HG03097 (cell line): Measurements from ENCODE around the gene DNAJC3.
"Not testable (repeated sequence)": the region's sequence is repeated elsewhere in the genome, so short reads cannot be mapped to it uniquely, and the experiment has no call there.

Experiments used
- ATAC-seq: cut with Tn5 transposase; IDR thresholded peaks from one replicate; pipeline ENCODE4 v1.9.1; 2021; ENCODE audit not compliant: unreplicated experiment, low FRiP score

The DNAJC3 gene

GRCh38 chr13:95712846-95713245 is 35.9 kb downstream of the DNAJC3 start:
- not testable (repeated sequence) for ATAC-seq

- ATAC-seq = no peak
Observed at GRCh38 chr13:95713651-95714050, 36.7 kb downstream of the DNAJC3 start.

- no peak for ATAC-seq
Observed at GRCh38 chr13:95714142-95714832, 37.3 kb downstream of the DNAJC3 start.

GRCh38 chr13:95716231-95716630 is 39.3 kb downstream of the DNAJC3 start:
- no peak for ATAC-seq

GRCh38 chr13:95722241-95722640 is 45.3 kb downstream of the DNAJC3 start:
- no peak for ATAC-seq

- no peak for ATAC-seq
Observed at GRCh38 chr13:95723438-95723837, 46.5 kb downstream of the DNAJC3 start.

- ATAC-seq = no peak
Observed at GRCh38 chr13:95724252-95724651, 47.3 kb downstream of the DNAJC3 start.

GRCh38 chr13:95726876-95727275 is 49.9 kb downstream of the DNAJC3 start:
- ATAC-seq = no peak

- no peak for ATAC-seq
Observed at GRCh38 chr13:95728957-95729356, 52.0 kb downstream of the DNAJC3 start.

- no peak for ATAC-seq
Observed at GRCh38 chr13:95734124-95734523, 57.2 kb downstream of the DNAJC3 start.

GRCh38 chr13:95740071-95740978 is 63.4 kb downstream of the DNAJC3 start:
- ATAC-seq = not testable (repeated sequence)

- no peak for ATAC-seq
Observed at GRCh38 chr13:95740979-95741320, 64.0 kb downstream of the DNAJC3 start.

GRCh38 chr13:95741584-95742563 is 64.9 kb downstream of the DNAJC3 start:
- ATAC-seq = no peak

- no peak for ATAC-seq
Observed at GRCh38 chr13:95743192-95743591, 66.3 kb downstream of the DNAJC3 start.

GRCh38 chr13:95745289-95745688 is 68.3 kb downstream of the DNAJC3 start:
- no peak for ATAC-seq

GRCh38 chr13:95745752-95746151 is 68.8 kb downstream of the DNAJC3 start:
- no peak for ATAC-seq

GRCh38 chr13:95749545-95749944 is 72.6 kb downstream of the DNAJC3 start:
- no peak for ATAC-seq

GRCh38 chr13:95752677-95753076 is 75.7 kb downstream of the DNAJC3 start:
- ATAC-seq = no peak

- no peak for ATAC-seq
Observed at GRCh38 chr13:95754069-95754468, 77.1 kb downstream of the DNAJC3 start.

GRCh38 chr13:95756072-95756471 is 79.1 kb downstream of the DNAJC3 start:
- no peak for ATAC-seq

GRCh38 chr13:95762626-95763025 is 85.7 kb downstream of the DNAJC3 start:
- not testable (repeated sequence) for ATAC-seq
